Islet precursor cell (in vitro differentiated cells): ENCODE data around the gene CALCOCO2.
"Not testable (repeated sequence)": the region's sequence is repeated elsewhere in the genome, so short reads cannot be mapped to it uniquely, and the experiment has no call there.

Source experiments
- DNase-seq: peaks from one replicate; pipeline ENCODE4 v3.0.0-alpha.2; 2018

CALCOCO2 gene

GRCh38 chr17:48825446-48826381, 5.1 kb upstream of the CALCOCO2 start:
- peak; percentile 73 for DNase-seq

- no peak for DNase-seq
Measured at GRCh38 chr17:48831549-48831883, 681 bp downstream of the CALCOCO2 start.

GRCh38 chr17:48834973-48835372, 4.1 kb downstream of the CALCOCO2 start:
- no peak for DNase-seq

- DNase-seq: no peak
Measured at GRCh38 chr17:48835971-48836370, 5.1 kb downstream of the CALCOCO2 start.

GRCh38 chr17:48837458-48837857, 6.6 kb downstream of the CALCOCO2 start:
- not testable (repeated sequence) for DNase-seq

- no peak for DNase-seq
Measured at GRCh38 chr17:48840441-48840840, 9.6 kb downstream of the CALCOCO2 start.

- DNase-seq: no peak
Measured at GRCh38 chr17:48841395-48841831, 10.6 kb downstream of the CALCOCO2 start.

- no peak for DNase-seq
Measured at GRCh38 chr17:48842746-48843145, 11.9 kb downstream of the CALCOCO2 start.

- DNase-seq: no peak
Measured at GRCh38 chr17:48843187-48843900, 12.5 kb downstream of the CALCOCO2 start.

- DNase-seq: no peak
Measured at GRCh38 chr17:48850792-48851323, 20.0 kb downstream of the CALCOCO2 start.

GRCh38 chr17:48854774-48855476, 24.1 kb downstream of the CALCOCO2 start:
- DNase-seq: no peak

GRCh38 chr17:48856122-48856821, 25.4 kb downstream of the CALCOCO2 start:
- DNase-seq: no peak

- no peak for DNase-seq
Measured at GRCh38 chr17:48860034-48860433, 29.2 kb downstream of the CALCOCO2 start.

- no peak for DNase-seq
Measured at GRCh38 chr17:48860456-48860855, 29.6 kb downstream of the CALCOCO2 start.

- no peak for DNase-seq
Measured at GRCh38 chr17:48868916-48869500, 38.2 kb downstream of the CALCOCO2 start.

GRCh38 chr17:48869821-48870318, 39.0 kb downstream of the CALCOCO2 start:
- no peak for DNase-seq

- no peak for DNase-seq
Measured at GRCh38 chr17:48871035-48871550, 40.3 kb downstream of the CALCOCO2 start.

- no peak for DNase-seq
Measured at GRCh38 chr17:48871551-48872351, 40.9 kb downstream of the CALCOCO2 start.

- DNase-seq: not testable (repeated sequence)
Measured at GRCh38 chr17:48872409-48872808, 41.6 kb downstream of the CALCOCO2 start.

GRCh38 chr17:48873209-48873608, 42.4 kb downstream of the CALCOCO2 start:
- DNase-seq: peak; percentile 71
